Sigmoid colon (tissue), 4 donors: ENCODE results near the gene MTURN.

Experiments used
- EP300 ChIP-seq, 4 donors: sonication (generic); formaldehyde crosslinking; IDR thresholded peaks; one replicate each; pipeline ENCODE4 v1.6.1; 2017; ENCODE audit warnings: antibody characterized with exemption in 4 of 4
- POLR2A ChIP-seq, 2 donors: fragments of 450-650 bp; IDR thresholded peaks; one replicate each; pipeline ENCODE4 v1.6.1; 2016; ENCODE audit warnings: antibody characterized with exemption in 2 of 2, mild to moderate bottlenecking in 2 of 2, moderate library complexity in 2 of 2
- POLR2AphosphoS5 ChIP-seq, 4 donors: sonication (generic); formaldehyde crosslinking; IDR thresholded peaks; one replicate each; pipeline ENCODE4 v1.6.1; 2017; ENCODE audit warnings: antibody characterized with exemption in 4 of 4
- TF ChIP-seq, protein P1 (sequence below), 4 experiments: fragments of 450-650 bp in 3 of 4; fragments of 200-600 bp in 1 of 4; IDR thresholded peaks; one replicate each; pipeline ENCODE4 v1.5.1; 2016 to 2019; ENCODE audit warnings: antibody characterized with exemption in 4 of 4, mild to moderate bottlenecking in 3 of 4, moderate library complexity in 2 of 4

DNA sequence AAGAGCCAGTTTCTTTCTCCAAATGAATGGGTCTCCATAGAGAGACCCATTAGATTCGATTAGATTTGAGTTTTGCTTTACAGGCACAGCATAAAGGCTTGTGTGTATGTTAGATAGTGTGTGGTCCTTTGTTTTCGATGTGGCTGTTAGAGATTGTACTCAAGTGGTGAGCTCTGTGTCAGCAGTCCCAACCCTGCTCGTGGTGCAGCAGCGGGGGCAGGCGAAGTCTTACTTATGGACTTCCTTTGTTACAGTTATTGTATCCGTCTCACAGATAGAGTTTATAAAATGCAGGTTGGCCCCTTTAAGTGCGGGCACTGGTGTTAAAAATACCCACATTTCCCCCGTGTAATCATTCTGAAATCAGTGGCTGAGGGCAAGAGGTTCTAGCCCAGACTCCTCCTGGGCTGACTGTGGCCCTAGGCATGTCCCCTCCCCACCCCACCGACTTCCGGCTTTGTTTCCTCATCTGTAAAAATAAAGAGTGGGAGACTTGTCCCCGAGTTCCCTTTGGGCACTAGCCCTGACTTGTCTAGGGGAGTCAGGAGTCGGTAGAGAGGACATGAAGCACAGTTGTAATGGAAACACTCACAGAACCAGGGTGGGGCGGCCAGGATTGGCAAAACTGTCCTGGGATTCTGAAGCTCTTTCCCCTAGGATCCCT lies 28.6 kb downstream of the MTURN start:
- TF ChIP-seq, protein P1, sequence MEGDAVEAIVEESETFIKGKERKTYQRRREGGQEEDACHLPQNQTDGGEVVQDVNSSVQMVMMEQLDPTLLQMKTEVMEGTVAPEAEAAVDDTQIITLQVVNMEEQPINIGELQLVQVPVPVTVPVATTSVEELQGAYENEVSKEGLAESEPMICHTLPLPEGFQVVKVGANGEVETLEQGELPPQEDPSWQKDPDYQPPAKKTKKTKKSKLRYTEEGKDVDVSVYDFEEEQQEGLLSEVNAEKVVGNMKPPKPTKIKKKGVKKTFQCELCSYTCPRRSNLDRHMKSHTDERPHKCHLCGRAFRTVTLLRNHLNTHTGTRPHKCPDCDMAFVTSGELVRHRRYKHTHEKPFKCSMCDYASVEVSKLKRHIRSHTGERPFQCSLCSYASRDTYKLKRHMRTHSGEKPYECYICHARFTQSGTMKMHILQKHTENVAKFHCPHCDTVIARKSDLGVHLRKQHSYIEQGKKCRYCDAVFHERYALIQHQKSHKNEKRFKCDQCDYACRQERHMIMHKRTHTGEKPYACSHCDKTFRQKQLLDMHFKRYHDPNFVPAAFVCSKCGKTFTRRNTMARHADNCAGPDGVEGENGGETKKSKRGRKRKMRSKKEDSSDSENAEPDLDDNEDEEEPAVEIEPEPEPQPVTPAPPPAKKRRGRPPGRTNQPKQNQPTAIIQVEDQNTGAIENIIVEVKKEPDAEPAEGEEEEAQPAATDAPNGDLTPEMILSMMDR (IDR thresholded peaks at IDR 0.05): no peak
- no peak for TF ChIP-seq POLR2A (IDR thresholded peaks at IDR 0.05)
- no peak for TF ChIP-seq EP300 (IDR thresholded peaks at IDR 0.05)
- no peak for TF ChIP-seq POLR2AphosphoS5 (IDR thresholded peaks at IDR 0.05)
